ENCODE results near the gene ABCE1. TPM values are rescaled to one million over a fixed set of nuclear protein-coding genes. Genes with fewer than 3 reads are reported as not detected.

The ABCE1 gene
- total and polyA plus RNA-seq, 3 donors from 2014 or later, result 34.0 to 80.1 (median 73.2) TPM

- 44% methylated on average over 2 of the region's 2 CpGs for WGBS, 2 donors
- TF ChIP-seq POLR2A (IDR thresholded peaks at IDR 0.05) (no peak), CTCF (IDR thresholded peaks at IDR 0.05) (no peak)
- Histone ChIP-seq H3K36me3 (ENCODE audit: low read depth, missing control alignments) (no peaks in the 10 kb centered on the region), H3K27me3 (no peaks in the 10 kb centered on the region), H3K4me1 (no peaks in the 10 kb centered on the region), H3K9me3 (no peaks in the 10 kb centered on the region), H3K27ac (no peak overlapping the region), H3K4me3 (no peak overlapping the region)
- intact Hi-C loops (cut with DNase I; ENCODE audit: low total_unique reads), result no loop called here
- DNase-seq, result no peak
Measured at GRCh38 chr4:145161549-145161948, 63.4 kb downstream of the ABCE1 start.

- no peak for TF ChIP-seq CTCF (IDR thresholded peaks at IDR 0.05)
- TF ChIP-seq POLR2A (IDR thresholded peaks at IDR 0.05), result no peak
- 90 to 97% methylated on average over 2 of the region's 2 CpGs for WGBS, 2 donors
- no peaks in the 10 kb centered on the region for H3K4me1 ChIP-seq
- no peak for DNase-seq
- H3K9me3 ChIP-seq, result no peaks in the 10 kb centered on the region
- H3K27ac ChIP-seq, result no peak overlapping the region
- no peaks in the 10 kb centered on the region for H3K27me3 ChIP-seq
- no peak overlapping the region for H3K4me3 ChIP-seq
- intact Hi-C loops (cut with DNase I; ENCODE audit: low total_unique reads), result no loop called here
- H3K36me3 ChIP-seq (ENCODE audit: low read depth, missing control alignments), result no peaks in the 10 kb centered on the region
Measured at GRCh38 chr4:145167887-145168286, 69.8 kb downstream of the ABCE1 start.

GRCh38 chr4:145168581-145169187 is 70.6 kb downstream of the ABCE1 start:
- TF ChIP-seq POLR2A (IDR thresholded peaks at IDR 0.05), result no peak
- no peak for TF ChIP-seq CTCF (IDR thresholded peaks at IDR 0.05)
- H3K27ac ChIP-seq, result no peak overlapping the region
- no peaks in the 10 kb centered on the region for H3K36me3 ChIP-seq (ENCODE audit: low read depth, missing control alignments)
- no peaks in the 10 kb centered on the region for H3K9me3 ChIP-seq
- no peaks in the 10 kb centered on the region for H3K27me3 ChIP-seq
- H3K4me1 ChIP-seq, result no peaks in the 10 kb centered on the region
- intact Hi-C loops (cut with DNase I; ENCODE audit: low total_unique reads), result no loop called here
- 95% methylated on average over 2 of the region's 2 CpGs for WGBS, 2 donors
- no peak overlapping the region for H3K4me3 ChIP-seq
- DNase-seq, result no peak

- no peak overlapping the region for H3K4me3 ChIP-seq
- H3K36me3 ChIP-seq (ENCODE audit: low read depth, missing control alignments), result no peaks in the 10 kb centered on the region
- no peak for TF ChIP-seq POLR2A (IDR thresholded peaks at IDR 0.05)
- TF ChIP-seq CTCF (IDR thresholded peaks at IDR 0.05), result no peak
- DNase-seq, result no peak
- H3K27me3 ChIP-seq, result no peaks in the 10 kb centered on the region
- no peak overlapping the region for H3K27ac ChIP-seq
- no peaks in the 10 kb centered on the region for H3K9me3 ChIP-seq
- WGBS, 2 donors, result 83 to 88% methylated on average over 1 of the region's 1 CpG
- H3K4me1 ChIP-seq, result peaks cover under 1% of the 10 kb centered on the region
- intact Hi-C loops (cut with DNase I; ENCODE audit: low total_unique reads), result no loop called here
Measured at GRCh38 chr4:145170223-145170622, 72.1 kb downstream of the ABCE1 start.

- no peak overlapping the region for H3K4me3 ChIP-seq
- no peak for DNase-seq
- peaks cover 10% of the 10 kb centered on the region for H3K4me1 ChIP-seq
- intact Hi-C loops (cut with DNase I; ENCODE audit: low total_unique reads), result no loop called here
- H3K9me3 ChIP-seq, result no peaks in the 10 kb centered on the region
- TF ChIP-seq POLR2A (IDR thresholded peaks at IDR 0.05) (no peak), CTCF (IDR thresholded peaks at IDR 0.05) (no peak)
- H3K27ac ChIP-seq, result no peak overlapping the region
- WGBS, 2 donors, result 84 to 91% methylated on average over 1 of the region's 1 CpG
- no peaks in the 10 kb centered on the region for H3K36me3 ChIP-seq (ENCODE audit: low read depth, missing control alignments)
- H3K27me3 ChIP-seq, result no peaks in the 10 kb centered on the region
Measured at GRCh38 chr4:145171911-145172310, 73.8 kb downstream of the ABCE1 start.

All from testis (tissue), 3 donors.